CD4-positive, CD25-positive, alpha-beta regulatory T cell (primary cell): ENCODE results near the gene MFSD12. TPM values are rescaled to one million over a fixed set of nuclear protein-coding genes. Genes with fewer than 3 reads are reported as not detected.

ENCODE experiments used
- ATAC-seq, 2 donors: fragments of 150-1000 bp; cut with Tn5 transposase; one replicate each; pipeline ENCODE4 v1.10.0; 2021; ENCODE audit warnings: low read depth in 2 of 2, moderate number of reproducible peaks in 2 of 2, moderate library complexity in 1 of 2
- DNase-seq, 3 donors: peaks; one replicate each; pipeline versions ENCODE4 v3.0.0 to v3.0.0-alpha.2; 2012 to 2022; ENCODE audit warnings: mixed read lengths in 1 of 3
- H3K27ac ChIP-seq: one replicate; pipeline ENCODE4 v1.7.0; 2013; ENCODE audit warnings: mild to moderate bottlenecking, low read length; ENCODE audit not compliant: insufficient read depth, poor library complexity, severe bottlenecking
- H3K27me3 ChIP-seq: one replicate; pipeline ENCODE4 v1.7.0; 2013; ENCODE audit warnings: low read length; ENCODE audit not compliant: control insufficient read depth, insufficient read depth
- H3K36me3 ChIP-seq: one replicate; pipeline ENCODE4 v1.7.0; 2013; ENCODE audit warnings: mild to moderate bottlenecking, low read length, moderate library complexity; ENCODE audit not compliant: control insufficient read depth, insufficient read depth
- H3K4me1 ChIP-seq: 2 replicates; pipeline ENCODE4 v1.7.0; 2013; ENCODE audit warnings: mild to moderate bottlenecking, low read length; ENCODE audit not compliant: insufficient read depth, control insufficient read depth, poor library complexity, severe bottlenecking
- H3K4me3 ChIP-seq: one replicate; pipeline ENCODE4 v1.7.0; 2013; ENCODE audit warnings: low read depth, mild to moderate bottlenecking, low read length, moderate library complexity
- H3K9me3 ChIP-seq, 2 experiments: 1 replicate in 1 of 2; 2 replicates in 1 of 2; pipeline ENCODE4 v1.7.0; 2013; ENCODE audit warnings: low read length in 2 of 2, mild to moderate bottlenecking in 1 of 2, moderate library complexity in 1 of 2; ENCODE audit not compliant: control insufficient read depth in 2 of 2
- H3K27ac Mint-ChIP-seq, 3 donors: one replicate each; pipeline ENCODE4 v1.8.0; 2020 to 2022; ENCODE audit warnings: mild to moderate bottlenecking in 3 of 3, mixed read lengths in 3 of 3, moderate library complexity in 2 of 3
- H3K27me3 Mint-ChIP-seq: one replicate; pipeline ENCODE4 v1.8.0; 2022; ENCODE audit warnings: mild to moderate bottlenecking, mixed read lengths
- H3K36me3 Mint-ChIP-seq: one replicate; pipeline ENCODE4 v1.8.0; 2020; ENCODE audit warnings: mixed read lengths
- H3K4me1 Mint-ChIP-seq, 4 donors: one replicate each; pipeline ENCODE4 v1.8.0; 2020 to 2022; ENCODE audit warnings: mixed read lengths in 4 of 4, mild to moderate bottlenecking in 1 of 4
- H3K4me3 Mint-ChIP-seq, 4 donors: one replicate each; pipeline ENCODE4 v1.8.0; 2020 to 2022; ENCODE audit warnings: mild to moderate bottlenecking in 4 of 4, mixed read lengths in 4 of 4, moderate library complexity in 3 of 4
- H3K9me3 Mint-ChIP-seq, 7 donors: one replicate each; pipeline ENCODE4 v1.8.0; 2020 to 2022; ENCODE audit warnings: mixed read lengths in 7 of 7, mild to moderate bottlenecking in 3 of 7, moderate library complexity in 2 of 7
- polyA plus RNA-seq, 4 donors: library from polyadenylated mRNA; unstranded; fragments of 300-500 nt; fragmentation: Illumina TruSeq; gene quantifications; one replicate each; pipeline ENCODE4 v1.2.3, GENCODE V29; 2021
- total RNA-seq: library from RNA; stranded (reverse); gene quantifications from one replicate; pipeline ENCODE4 v1.2.3, GENCODE V29; 2022

MFSD12 gene
- total and polyA plus RNA-seq, 5 donors from 2014 or later, result 28.5 to 63.8 (median 36.2) TPM

DNA sequence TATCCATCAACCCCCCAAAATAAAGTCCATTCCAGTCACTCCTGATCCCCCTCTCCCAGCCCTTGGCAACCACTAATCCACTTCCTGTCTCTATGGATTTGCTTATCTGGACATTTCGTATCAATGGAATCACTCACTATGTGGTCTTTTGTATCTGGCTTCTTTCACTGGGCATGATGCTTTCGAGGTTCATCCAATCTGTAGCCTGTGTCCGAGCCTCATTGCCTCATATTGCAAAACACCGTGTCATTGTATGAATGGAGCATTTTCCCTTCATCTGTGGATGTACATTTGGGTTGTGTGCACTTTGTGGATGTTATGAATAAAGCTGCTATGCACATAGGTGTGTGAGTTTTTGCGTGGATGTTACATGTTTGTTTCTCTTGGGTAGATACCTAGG, 52.7 kb downstream of the MFSD12 start:
- H3K27ac Mint-ChIP-seq, result peak overlapping the region in 2 of 3 donors; percentile 98 to 99
- peaks cover 12 to 56% (median 31%) of the 10 kb centered on the region in 4 donors for H3K4me1 Mint-ChIP-seq
- H3K36me3 ChIP-seq, result peaks cover 4% of the 10 kb centered on the region
- H3K4me1 ChIP-seq, result peaks cover 40% of the 10 kb centered on the region
- no peaks in the 10 kb centered on the region for H3K9me3 ChIP-seq
- H3K9me3 Mint-ChIP-seq, result peaks cover 0 to 1% (median 0%) of the 10 kb centered on the region in 7 donors
- no peaks in the 10 kb centered on the region for H3K36me3 Mint-ChIP-seq
- no peak overlapping the region for H3K27ac ChIP-seq
- H3K27me3 ChIP-seq, result no peaks in the 10 kb centered on the region
- H3K27me3 Mint-ChIP-seq, result peaks cover 4% of the 10 kb centered on the region
- peak overlapping the region; percentile 91 to 97 (median 92) for H3K4me3 Mint-ChIP-seq
- DNase-seq (no peak), ATAC-seq (no peak)
- H3K4me3 ChIP-seq, result no peak overlapping the region

- Histone ChIP-seq H3K36me3 (no peaks in the 10 kb centered on the region), H3K27ac (no peak overlapping the region), H3K4me1 (peaks cover 30% of the 10 kb centered on the region), H3K4me3 (no peak overlapping the region), H3K27me3 (no peaks in the 10 kb centered on the region), H3K9me3 (no peaks in the 10 kb centered on the region)
- peaks cover 12 to 49% (median 28%) of the 10 kb centered on the region in 4 donors for H3K4me1 Mint-ChIP-seq
- no peaks in the 10 kb centered on the region for H3K9me3 Mint-ChIP-seq
- peaks cover 4% of the 10 kb centered on the region for H3K27me3 Mint-ChIP-seq
- no peak for DNase-seq
- H3K4me3 Mint-ChIP-seq, result peak overlapping the region in 2 of 4 donors; percentile 29 to 92
- H3K27ac Mint-ChIP-seq, result peak overlapping the region in 1 of 3 donors; percentile 32
- no peak for ATAC-seq
- H3K36me3 Mint-ChIP-seq, result peaks cover under 1% of the 10 kb centered on the region
These were observed 54.3 kb downstream of the MFSD12 start for GRCh38 chr19:3503036-3503572.

DNA sequence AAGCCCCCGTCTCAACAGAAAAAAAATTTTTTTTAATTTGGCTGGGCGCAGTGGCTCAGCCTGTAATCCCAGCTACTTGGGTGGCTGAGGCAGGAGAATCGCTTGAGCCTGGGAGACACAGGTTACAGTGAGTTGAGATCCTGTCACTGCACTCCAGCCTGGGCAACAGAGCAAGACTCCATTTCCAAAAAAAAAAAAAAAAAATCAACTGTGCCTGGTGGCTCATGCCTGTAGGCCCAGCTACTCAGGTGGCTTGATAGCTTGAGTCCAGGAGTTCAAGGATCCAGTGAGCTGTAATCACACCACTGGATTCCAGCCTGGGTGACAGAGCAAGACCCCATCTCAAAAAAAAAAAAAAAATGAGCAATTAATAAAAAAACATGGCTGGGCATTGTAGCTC, 55.6 kb downstream of the MFSD12 start:
- Histone ChIP-seq H3K36me3 (peaks cover 4% of the 10 kb centered on the region), H3K4me1 (peaks cover 19% of the 10 kb centered on the region), H3K4me3 (no peak overlapping the region), H3K9me3 (no peaks in the 10 kb centered on the region), H3K27me3 (no peaks in the 10 kb centered on the region), H3K27ac (no peak overlapping the region)
- ATAC-seq (no peak), DNase-seq (no peak)
- Mint-ChIP-seq H3K27me3 (peaks cover 4% of the 10 kb centered on the region), H3K36me3 (peaks cover 9% of the 10 kb centered on the region), H3K27ac (no peak overlapping the region), H3K9me3 (no peaks in the 10 kb centered on the region), H3K4me3 (peak overlapping the region in 1 of 4 donors; percentile 70), H3K4me1 (peaks cover 12 to 47% (median 25%) of the 10 kb centered on the region in 4 donors)

GRCh38 chr19:3500429-3501101, 56.8 kb downstream of the MFSD12 start, which contains the start of gene DOHH:
TSS of gene DOHH (minus strand) at chr19:3500674. CDS start at chr19:3496814, 3,860 bp downstream.
- H3K9me3 ChIP-seq, result no peaks in the 10 kb centered on the region
- H3K27ac ChIP-seq, result peak within 1 kb of the TSS; percentile 85
- peaks cover 10% of the 10 kb centered on the region for H3K36me3 Mint-ChIP-seq
- H3K4me3 Mint-ChIP-seq, result peak within 1 kb of the TSS; percentile 88 to 96 (median 94)
- H3K4me3 ChIP-seq, result peak within 1 kb of the TSS; percentile 86
- H3K27ac Mint-ChIP-seq, result peak within 1 kb of the TSS; percentile 97 to 98 (median 98)
- peaks cover 4% of the 10 kb centered on the region for H3K27me3 Mint-ChIP-seq
- peaks cover 16% of the 10 kb centered on the region for H3K4me1 ChIP-seq
- ATAC-seq (peak; percentile 88 to 91), DNase-seq (peak; percentile 87 to 99 (median 96))
- H3K36me3 ChIP-seq, result peaks cover 8% of the 10 kb centered on the region
- peaks cover 7 to 42% (median 22%) of the 10 kb centered on the region in 4 donors for H3K4me1 Mint-ChIP-seq
- H3K9me3 Mint-ChIP-seq, result no peaks in the 10 kb centered on the region
- no peaks in the 10 kb centered on the region for H3K27me3 ChIP-seq

DNA sequence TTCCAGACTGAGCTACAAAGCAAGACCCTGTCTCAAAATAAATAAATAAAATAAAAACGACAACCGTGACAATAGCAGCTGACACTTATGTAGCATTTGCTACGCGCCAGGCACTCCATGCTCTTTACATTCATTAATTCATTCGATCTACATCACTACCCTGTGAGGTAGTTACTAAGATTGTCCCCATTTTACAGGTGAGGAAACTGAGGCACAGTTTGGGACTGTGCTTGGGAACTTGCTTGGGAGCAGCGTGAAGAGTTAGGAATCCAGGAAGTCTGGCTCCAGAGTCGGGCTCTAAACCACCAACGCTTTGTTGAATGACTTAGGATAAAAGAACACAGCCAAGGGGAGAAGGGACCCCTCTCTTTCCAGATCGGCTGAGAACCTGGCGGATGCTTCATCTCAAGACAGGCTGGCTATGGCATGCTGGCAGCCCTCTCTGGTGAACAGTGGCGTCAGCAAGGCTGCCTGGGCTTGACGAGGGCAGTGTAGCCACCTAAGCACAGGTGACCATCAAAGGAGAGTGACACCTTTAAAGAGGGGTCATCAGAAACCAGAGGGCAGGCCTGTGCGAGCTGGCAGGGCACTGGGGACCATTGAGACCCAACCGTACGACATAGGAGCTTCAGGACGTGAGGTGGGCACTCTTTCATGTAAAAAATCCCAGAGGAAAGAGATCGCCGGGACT, 57.5 kb downstream of the MFSD12 start:
- H3K4me3 ChIP-seq, result peak overlapping the region; percentile 86
- H3K9me3 Mint-ChIP-seq, result no peaks in the 10 kb centered on the region
- H3K9me3 ChIP-seq, result no peaks in the 10 kb centered on the region
- ATAC-seq (no peak), DNase-seq (peak in 1 of 3 donors; percentile 7)
- peaks cover 11% of the 10 kb centered on the region for H3K36me3 ChIP-seq
- H3K27ac ChIP-seq, result peak overlapping the region; percentile 85
- H3K4me3 Mint-ChIP-seq, result peak overlapping the region; percentile 88 to 96 (median 94)
- no peaks in the 10 kb centered on the region for H3K27me3 ChIP-seq
- H3K4me1 ChIP-seq, result peaks cover 14% of the 10 kb centered on the region
- H3K27ac Mint-ChIP-seq, result peak overlapping the region in 2 of 3 donors; percentile 98
- H3K4me1 Mint-ChIP-seq, result peaks cover 7 to 35% (median 21%) of the 10 kb centered on the region in 4 donors
- H3K27me3 Mint-ChIP-seq, result peaks cover 4% of the 10 kb centered on the region
- peaks cover 14% of the 10 kb centered on the region for H3K36me3 Mint-ChIP-seq

- H3K4me3 Mint-ChIP-seq, result peak overlapping the region in 2 of 4 donors; percentile 29 to 88
These were observed 59.4 kb downstream of the MFSD12 start for GRCh38 chr19:3497757-3498520.

More at GRCh38 chr19:3497757-3498520, 59.4 kb downstream of the MFSD12 start:
- no peak for ATAC-seq
- H3K9me3 ChIP-seq, result no peaks in the 10 kb centered on the region
- H3K9me3 Mint-ChIP-seq, result no peaks in the 10 kb centered on the region
- H3K36me3 ChIP-seq, result peaks cover 11% of the 10 kb centered on the region
- H3K27me3 ChIP-seq, result no peaks in the 10 kb centered on the region
- peaks cover 7 to 33% (median 19%) of the 10 kb centered on the region in 4 donors for H3K4me1 Mint-ChIP-seq
- H3K4me1 ChIP-seq, result peaks cover 22% of the 10 kb centered on the region
- peaks cover 4% of the 10 kb centered on the region for H3K27me3 Mint-ChIP-seq
- H3K27ac Mint-ChIP-seq, result no peak overlapping the region
- DNase-seq, result no peak
- no peak overlapping the region for H3K4me3 ChIP-seq
- peaks cover 14% of the 10 kb centered on the region for H3K36me3 Mint-ChIP-seq
- H3K27ac ChIP-seq, result no peak overlapping the region
